Esophagus muscularis mucosa (tissue), 4 donors: ENCODE results near the gene PEX5L.

Source experiments
- CTCF ChIP-seq, 3 experiments: fragments of 200-600 bp in 2 of 3; fragments of 450-650 bp in 1 of 3; sonication (generic) in 2 of 3; IDR thresholded peaks; one replicate each; pipeline ENCODE4 v1.5.1; 2017 to 2019; ENCODE audit warnings: antibody characterized with exemption in 3 of 3, mild to moderate bottlenecking in 2 of 3, moderate library complexity in 1 of 3
- EP300 ChIP-seq: sonication (generic); formaldehyde crosslinking; IDR thresholded peaks from one replicate; pipeline ENCODE4 v1.6.1; 2017; ENCODE audit warnings: antibody characterized with exemption
- POLR2A ChIP-seq: fragments of 450-650 bp; IDR thresholded peaks from one replicate; pipeline ENCODE4 v1.6.1; 2017; ENCODE audit warnings: antibody characterized with exemption, moderate library complexity, mild to moderate bottlenecking, low read depth
- POLR2AphosphoS5 ChIP-seq, 2 donors: sonication (generic); formaldehyde crosslinking; IDR thresholded peaks; one replicate each; pipeline ENCODE4 v1.6.1; 2017; ENCODE audit warnings: antibody characterized with exemption in 2 of 2

- TF ChIP-seq CTCF (IDR thresholded peaks at IDR 0.05) (no peak), EP300 (no peak), POLR2AphosphoS5 (IDR thresholded peaks at IDR 0.05) (no peak), POLR2A (no peak)
These were observed 59.4 kb downstream of the PEX5L start for GRCh38 chr3:179977356-179977755.
